HG03064 (cell line): ENCODE measurements around the gene CARNS1.
A peak's percentile ranks its signal among the peaks of the same experiment; 100 is the strongest.
"Not testable (repeated sequence)": the region's sequence is repeated elsewhere in the genome, so short reads cannot be mapped to it uniquely, and the experiment has no call there.

Source experiments
- ATAC-seq: cut with Tn5 transposase; IDR thresholded peaks from one replicate; pipeline ENCODE4 v1.9.1; 2021; ENCODE audit warnings: low read depth; ENCODE audit not compliant: unreplicated experiment

Gene CARNS1

DNA sequence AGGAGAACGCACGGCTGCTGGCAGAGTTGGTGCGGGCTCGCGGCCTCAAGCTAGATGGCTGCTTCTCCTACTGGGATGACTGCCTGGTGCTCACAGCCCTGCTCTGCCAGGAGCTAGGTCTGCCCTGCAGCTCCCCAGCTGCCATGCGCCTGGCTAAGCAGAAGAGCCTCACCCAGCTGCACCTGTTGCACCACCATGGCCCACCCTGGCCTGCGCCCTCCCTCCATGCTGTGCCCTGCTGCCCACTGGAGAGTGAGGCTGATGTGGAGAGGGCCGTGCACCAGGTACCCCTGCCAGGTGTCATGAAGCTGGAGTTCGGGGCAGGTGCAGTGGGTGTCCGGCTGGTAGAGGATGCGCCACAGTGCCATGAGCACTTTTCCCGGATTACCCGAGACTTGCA, 8.0 kb downstream of the CARNS1 start:
- ATAC-seq: no peak

DNA sequence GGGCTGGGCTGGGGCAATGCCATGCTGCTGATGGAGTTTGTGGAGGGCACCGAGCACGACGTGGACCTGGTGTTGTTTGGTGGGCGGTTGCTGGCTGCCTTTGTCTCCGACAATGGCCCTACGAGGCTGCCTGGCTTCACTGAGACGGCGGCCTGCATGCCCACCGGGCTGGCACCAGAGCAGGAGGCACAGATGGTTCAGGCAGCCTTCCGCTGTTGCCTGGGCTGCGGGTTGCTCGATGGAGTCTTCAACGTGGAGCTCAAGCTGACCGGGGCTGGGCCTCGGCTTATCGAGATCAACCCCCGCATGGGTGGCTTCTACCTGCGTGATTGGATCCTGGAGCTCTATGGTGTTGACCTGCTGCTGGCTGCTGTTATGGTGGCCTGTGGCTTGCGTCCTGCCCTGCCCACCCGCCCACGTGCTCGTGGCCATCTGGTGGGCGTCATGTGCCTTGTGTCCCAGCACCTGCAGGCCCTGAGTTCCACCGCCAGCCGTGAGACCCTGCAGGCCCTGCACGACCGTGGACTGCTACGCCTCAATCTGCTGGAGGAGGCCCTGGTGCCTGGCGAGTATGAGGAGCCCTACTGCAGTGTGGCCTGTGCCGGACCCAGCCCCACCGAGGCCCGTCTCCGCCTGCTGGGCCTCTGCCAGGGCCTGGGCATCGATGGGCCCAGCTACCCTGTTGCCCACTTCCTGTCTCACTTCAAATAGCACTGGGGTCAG, 8.6 kb downstream of the CARNS1 start:
- no peak for ATAC-seq

DNA sequence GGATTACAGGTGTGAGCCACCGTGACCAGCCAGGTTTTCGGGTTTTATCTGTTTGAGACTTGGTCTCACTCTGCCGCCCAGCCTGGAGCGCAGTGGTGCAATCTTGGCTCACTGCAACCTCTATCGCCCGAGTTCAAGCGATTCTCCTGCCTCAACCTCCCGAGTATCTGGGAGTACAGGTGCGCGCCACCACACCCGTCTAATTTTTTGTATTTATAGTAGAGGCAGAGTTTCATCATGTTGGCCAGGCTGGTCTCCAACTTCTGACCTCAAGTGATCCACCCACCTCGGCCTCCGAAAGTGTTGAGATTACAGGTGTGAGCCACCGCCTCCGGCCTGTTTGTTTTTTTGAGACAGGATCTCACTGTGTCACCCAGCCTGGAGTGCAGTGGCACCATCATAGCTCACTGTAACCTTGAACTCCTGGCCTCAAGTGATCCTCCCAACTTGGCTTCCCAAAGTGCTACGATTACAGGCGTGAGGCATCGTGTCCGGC, 11.9 kb downstream of the CARNS1 start:
- ATAC-seq: not testable (repeated sequence)

DNA sequence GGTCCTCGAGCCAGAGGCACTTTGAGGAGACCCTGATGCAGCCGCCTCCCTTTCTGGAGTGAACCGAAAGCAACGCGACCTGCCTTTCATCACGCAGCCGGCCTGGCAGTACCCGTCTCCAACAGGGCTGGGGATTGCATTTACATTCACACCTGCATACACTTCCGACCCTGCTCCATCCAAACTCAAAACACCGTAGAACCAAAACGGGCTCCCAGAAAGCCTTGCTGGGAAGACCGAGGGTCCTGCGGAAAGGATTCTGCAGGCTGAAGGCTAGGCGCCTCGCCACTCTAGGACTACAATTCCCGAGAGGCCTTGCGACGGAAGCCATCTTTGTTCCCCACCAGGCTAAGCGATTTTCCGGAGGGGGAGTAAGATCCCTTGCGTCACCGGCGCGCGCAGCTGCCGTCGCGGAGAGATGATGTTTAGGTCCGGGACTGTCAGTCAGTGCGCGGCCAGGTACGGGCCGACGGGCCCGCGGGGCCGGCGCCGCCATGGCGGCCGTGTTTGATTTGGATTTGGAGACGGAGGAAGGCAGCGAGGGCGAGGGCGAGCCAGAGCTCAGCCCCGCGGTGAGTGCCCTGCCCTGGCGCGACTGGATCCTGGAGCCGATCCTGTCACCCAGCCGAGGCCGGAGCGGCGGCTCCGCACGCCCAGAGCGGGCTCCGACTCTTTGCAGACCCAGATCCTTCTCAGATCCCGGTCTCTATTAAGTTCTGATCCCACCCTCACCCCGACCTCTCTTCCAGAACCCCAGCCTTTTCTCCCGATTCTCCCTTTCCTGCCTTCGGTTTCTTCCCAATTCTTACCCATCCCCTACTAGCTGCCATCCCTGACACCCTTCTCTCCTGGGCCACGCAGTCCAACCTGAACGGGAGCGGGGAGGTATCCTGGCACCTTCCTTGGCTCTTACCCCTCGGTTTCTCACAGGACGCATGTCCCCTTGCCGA, 12.8 kb downstream of the CARNS1 start, which contains the start of gene RPS6KB2:
Gene RPS6KB2, plus strand, starts transcription at position 443 of the 950 bp plus-strand sequence. Its CDS starts 52 bp downstream, at position 495.
- ATAC-seq: peak; percentile 53

DNA sequence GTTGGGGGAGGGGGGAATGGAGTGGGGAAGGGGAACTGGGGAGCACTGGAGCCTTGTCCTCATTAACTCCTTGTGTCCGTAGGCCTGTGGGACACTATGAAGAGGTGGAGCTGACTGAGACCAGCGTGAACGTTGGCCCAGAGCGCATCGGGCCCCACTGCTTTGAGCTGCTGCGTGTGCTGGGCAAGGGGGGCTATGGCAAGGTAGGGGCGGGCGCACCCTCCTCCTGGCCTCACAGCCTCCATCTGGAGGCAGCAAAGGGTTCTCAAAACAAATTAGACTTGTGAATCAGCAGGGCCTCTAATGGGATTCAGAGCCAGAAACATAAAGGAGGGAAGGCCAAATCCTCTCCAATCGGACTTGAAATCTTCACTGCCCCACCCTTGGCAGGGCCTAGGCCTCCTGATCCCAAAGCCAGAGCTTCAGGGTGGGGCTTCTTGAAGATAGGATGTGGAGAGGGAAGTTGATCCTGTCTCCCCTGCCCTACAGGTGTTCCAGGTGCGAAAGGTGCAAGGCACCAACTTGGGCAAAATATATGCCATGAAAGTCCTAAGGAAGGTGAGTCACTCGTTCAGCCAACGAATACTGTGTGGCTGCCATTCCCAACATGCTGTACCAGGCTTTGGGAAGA, 13.7 kb downstream of the CARNS1 start:
- ATAC-seq: no peak

DNA sequence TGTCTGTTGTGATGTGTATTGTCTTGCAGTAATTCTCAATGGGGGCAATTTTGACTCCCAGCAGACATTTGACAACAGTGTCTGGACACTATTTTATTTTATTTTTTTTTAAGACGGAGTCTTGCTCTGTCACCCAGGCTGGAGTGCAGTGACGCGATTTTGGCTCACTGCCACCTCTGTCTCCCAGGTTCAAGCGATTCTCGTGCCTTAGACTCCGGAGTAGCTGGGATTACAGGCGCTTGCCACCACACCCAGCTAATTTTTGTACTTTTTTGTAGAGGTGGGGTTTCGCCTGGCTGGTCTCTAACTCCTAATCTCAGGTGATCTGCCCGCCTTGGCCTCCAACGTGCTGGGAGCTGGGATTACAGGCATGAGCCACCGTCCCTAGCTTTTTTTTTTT, 14.2 kb downstream of the CARNS1 start:
- no peak for ATAC-seq

DNA sequence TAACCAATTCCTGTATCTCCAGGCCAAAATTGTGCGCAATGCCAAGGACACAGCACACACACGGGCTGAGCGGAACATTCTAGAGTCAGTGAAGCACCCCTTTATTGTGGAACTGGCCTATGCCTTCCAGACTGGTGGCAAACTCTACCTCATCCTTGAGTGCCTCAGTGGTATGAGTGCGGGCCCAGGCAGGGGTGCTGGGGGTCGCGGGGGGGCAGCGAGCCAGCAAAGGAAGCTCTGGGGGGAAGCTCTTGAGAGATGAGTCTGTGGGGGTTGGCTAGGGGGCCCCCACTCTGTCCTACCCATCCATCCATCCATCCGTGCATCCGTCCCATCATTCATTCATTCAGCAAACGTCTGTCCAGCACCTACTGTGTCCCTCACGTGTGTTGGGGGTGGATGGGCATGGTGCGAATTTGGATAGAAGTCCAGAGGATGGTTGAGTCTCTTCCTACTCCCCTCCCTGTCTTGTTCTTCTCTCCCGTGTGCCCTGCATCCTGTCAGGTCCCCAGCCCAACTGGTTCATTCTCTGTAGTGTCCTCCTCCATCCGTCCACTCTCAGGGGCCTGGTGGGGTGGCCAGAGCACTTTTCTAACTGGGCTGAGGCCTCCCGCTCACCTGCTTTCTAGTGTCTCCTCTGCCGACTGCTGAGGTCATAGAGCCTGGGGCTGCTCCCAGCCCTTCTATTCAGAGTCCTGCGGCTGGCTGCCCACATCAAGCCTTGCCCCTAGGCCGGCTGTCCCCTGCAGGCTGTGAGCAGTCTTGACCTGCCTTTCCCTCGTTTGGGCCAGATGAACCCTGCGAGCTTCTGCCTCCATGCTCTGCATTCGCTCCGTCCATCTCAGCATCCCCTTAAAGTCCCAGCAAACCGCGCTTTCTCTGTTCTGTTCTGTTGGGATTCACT, 16.1 kb downstream of the CARNS1 start:
- ATAC-seq: no peak

DNA sequence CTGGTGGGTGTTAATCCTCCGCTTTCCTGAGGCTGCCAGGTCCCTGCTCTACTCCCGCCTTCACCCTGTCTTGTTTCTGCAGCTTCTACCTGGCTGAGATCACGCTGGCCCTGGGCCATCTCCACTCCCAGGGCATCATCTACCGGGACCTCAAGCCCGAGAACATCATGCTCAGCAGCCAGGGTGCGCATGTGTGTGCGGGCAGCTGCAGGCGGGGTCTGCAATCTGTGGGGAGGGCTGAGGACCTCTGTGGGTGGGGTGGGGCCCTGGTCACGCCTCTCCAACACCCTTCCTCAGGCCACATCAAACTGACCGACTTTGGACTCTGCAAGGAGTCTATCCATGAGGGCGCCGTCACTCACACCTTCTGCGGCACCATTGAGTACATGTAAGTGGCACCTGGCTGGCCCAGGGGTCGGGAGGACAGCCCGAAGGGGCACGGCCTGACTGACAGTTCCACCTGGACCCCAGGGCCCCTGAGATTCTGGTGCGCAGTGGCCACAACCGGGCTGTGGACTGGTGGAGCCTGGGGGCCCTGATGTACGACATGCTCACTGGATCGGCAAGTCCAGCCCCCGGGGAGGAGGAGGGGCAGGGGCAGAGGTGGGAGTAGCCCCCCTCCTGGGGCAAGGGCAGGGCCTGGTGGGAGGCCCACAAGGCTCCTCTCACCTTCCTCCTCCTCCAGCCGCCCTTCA, 17.3 kb downstream of the CARNS1 start:
- ATAC-seq: no peak

DNA sequence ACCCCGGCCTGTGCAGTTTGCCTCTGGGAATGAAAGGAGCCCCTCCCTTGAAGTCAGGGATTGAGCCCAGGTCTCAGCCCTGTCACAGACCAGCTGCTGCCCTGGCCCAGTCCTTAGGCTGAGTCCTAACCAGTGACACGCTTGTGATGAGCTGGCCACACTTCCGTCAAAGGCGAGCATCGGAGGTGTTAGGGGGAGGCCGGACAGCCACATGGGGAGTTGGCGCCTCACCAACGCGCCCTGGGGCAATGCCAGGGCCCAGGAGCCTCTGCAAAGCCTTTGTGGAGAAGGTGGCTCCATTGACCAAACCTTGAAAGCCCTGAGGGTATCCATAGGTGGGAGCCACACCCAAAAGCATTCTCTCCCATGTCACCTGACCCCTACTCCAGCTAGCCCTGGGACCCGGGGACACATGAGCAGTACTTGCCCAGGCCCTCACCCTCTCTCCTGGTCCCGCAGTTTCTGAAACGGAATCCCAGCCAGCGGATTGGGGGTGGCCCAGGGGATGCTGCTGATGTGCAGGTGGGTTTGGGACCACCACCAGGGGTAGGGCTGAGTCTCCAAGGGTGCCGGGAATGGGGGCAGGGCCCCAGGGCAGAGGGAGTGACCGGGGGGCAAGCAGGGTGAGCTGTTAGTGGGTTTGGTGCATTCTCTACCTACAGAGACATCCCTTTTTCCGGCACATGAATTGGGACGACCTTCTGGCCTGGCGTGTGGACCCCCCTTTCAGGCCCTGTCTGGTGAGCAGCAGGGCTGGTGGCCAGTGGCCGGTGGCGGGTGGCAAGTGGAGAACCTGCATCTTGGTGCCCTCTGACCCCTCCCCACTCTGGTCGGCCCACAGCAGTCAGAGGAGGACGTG, 18.3 kb downstream of the CARNS1 start:
- ATAC-seq: no peak

DNA sequence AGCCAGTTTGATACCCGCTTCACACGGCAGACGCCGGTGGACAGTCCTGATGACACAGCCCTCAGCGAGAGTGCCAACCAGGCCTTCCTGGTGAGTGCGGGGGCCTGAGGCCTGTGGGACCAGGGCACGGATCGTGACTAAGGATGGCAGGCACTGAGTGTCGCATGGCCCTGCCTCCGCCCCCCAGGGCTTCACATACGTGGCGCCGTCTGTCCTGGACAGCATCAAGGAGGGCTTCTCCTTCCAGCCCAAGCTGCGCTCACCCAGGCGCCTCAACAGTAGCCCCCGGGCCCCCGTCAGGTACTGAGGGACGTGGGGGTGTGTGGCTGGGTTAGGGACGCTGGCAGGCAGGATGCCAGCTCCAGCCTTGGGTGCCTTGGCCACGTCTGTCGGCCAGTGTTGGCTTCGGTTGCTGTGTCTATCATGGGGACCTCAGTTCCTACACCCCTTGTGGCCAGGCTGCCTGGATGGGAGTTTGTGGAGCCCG, 19.0 kb downstream of the CARNS1 start:
- no peak for ATAC-seq

DNA sequence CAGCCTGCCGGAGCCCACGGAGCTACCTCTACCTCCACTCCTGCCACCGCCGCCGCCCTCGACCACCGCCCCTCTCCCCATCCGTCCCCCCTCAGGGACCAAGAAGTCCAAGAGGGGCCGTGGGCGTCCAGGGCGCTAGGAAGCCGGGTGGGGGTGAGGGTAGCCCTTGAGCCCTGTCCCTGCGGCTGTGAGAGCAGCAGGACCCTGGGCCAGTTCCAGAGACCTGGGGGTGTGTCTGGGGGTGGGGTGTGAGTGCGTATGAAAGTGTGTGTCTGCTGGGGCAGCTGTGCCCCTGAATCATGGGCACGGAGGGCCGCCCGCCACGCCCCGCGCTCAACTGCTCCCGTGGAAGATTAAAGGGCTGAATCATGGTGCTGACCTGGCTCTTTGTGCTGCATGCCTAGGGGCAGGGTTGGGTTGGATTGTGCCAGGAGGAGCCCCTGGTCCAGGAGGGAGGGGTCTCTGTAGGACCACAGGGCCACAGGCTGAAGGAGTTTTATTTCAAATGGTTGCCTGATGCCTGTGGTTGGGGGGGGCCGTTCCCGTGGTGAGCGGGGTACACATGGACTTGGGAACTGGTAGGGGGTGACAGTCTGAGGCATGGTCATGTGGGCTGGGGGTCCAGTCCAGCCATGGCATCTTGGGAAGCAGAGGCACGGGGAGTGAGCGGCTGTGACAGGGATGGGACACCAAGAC, 19.7 kb downstream of the CARNS1 start:
- no peak for ATAC-seq

DNA sequence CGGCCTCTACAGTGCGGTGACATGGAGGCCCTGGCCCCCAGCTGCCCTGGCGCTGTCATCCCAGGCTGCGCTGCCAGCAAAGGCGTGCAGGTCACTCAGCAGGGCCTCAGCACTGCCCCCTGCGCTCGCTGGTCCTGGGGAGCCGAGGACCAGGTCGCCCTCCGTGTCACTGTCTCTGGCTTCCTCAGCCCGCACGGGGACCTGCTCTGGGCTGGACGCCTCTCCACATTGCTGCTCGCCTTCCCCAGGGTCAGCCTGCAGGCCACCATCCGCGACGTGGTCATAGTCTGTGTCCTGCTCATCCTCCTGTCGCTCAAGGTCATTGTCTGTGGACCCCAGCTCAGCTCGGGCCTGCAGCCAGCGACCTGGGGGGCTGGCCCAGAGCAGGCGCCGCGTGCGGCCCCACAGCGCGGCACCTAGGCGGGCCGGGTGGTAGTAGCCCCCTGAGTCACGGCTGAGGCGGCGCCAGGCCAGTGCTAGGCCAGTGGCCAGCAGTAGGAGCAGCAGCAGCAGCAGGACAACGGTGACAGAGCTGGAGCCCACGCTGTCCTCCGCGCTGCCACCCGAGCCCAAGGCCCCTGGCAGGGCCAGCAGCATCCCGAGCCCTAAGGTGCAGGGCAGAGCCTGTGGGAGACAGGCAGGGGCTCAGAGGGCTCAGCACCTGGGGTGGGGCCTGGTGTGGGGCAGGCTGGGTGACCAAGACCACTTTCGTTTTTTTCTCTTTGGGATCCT, 20.4 kb downstream of the CARNS1 start:
- ATAC-seq: no peak

DNA sequence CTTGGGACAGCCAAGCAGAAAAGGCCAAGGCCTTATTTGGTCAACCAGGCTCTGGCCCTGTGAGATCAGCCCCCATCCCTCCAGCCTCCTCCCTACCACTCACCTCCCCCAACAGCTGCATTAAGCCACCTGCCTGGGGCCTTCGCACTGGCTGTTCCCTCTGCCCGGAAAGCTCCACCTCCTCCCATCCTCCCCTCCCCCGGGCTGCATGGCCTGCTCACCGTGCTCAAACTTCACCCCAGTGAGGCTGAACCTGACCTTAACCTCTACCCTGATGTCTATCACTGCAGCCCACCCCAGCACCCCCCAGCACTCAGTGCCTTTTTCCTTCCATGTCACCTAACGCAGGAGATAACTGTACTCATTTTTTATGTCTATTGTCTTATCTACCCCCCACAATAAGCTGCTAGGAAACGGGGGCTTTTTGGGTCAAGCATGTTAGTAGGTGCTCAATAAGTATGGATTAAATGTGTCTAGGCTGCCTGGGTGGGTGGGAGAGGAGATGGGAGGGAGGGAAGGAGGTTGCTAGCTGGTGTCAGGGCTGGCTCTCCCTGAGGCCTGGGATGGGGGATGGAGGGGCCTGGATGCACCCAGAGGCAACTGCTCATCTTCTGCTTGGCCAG, 21.1 kb downstream of the CARNS1 start:
- ATAC-seq: no peak

DNA sequence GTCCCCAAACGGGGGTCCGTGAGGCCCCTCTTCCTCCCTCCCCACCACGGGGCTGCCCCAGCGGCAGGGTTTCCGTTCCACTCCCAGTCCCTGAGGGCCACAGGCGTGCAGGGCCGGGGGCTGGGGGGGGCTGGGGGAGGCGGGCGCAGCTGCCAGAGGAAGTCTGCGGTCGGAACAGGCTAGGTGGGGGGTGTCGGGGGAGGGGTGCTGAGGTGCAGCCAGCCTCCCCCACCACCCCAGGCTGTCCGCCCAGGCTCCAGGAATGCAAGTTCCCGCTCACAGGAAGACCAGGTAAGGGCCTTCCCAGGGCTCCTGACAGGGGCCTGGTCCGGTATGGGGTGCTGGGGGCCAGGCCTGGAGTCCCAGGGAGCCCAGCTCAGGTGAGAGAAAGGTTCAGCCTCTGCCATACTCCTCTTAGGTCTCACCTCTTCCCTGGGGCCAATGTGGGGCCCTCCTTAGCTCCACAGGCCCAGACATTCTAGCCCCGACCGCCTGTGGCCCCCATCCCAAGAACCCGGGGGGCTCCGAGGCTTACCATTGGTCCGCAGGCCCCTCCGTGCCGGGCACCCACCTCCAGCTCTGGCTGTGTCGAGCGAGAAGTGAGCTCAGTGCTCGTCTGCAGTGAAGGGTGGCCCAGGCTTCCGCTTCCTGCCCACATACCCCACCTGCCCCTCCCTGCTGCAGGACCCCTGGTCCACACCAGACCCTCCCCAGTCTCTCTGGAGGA, 21.8 kb downstream of the CARNS1 start, which contains the start of gene PTPRCAP:
Gene PTPRCAP, minus strand, starts transcription at position 601 of the 727 bp plus-strand sequence. Its CDS starts 63 bp downstream, at position 538.
- no peak for ATAC-seq

DNA sequence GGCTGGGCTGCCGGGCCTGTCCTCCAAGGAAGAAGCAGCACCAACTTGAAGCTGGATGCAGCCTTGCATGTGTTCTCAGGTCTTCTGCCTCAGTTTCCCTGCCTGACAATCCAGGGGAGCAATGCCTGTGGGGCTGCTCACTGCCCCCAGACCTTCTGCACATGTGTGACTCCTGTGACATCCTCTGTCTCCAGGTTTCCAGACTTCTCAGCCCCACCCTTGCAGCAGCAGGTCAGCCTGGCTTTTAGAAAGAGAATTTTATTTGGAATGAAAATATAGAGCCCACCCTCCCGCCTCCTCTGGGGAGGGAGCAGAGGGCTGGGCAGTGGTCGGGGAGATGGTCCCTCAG, 22.3 kb downstream of the CARNS1 start:
- no peak for ATAC-seq
